Stomach (tissue), 4 donors: ENCODE results near the gene BIN1.

Experiments used
- POLR2A ChIP-seq, 4 donors: fragments of 450-650 bp; IDR thresholded peaks; one replicate each; pipeline ENCODE4 v1.6.1; 2016; ENCODE audit warnings: antibody characterized with exemption in 4 of 4, control low read depth in 2 of 4, mild to moderate bottlenecking in 1 of 4, moderate library complexity in 1 of 4
- POLR2AphosphoS5 ChIP-seq, 3 donors: sonication (generic); formaldehyde crosslinking; IDR thresholded peaks; one replicate each; pipeline ENCODE4 v1.6.1; 2016; ENCODE audit warnings: antibody characterized with exemption in 3 of 3
- TF ChIP-seq, protein P1 (sequence below), 7 experiments: fragments of 450-650 bp in 4 of 7; fragments of 200-600 bp in 3 of 7; sonication (generic) in 3 of 7; IDR thresholded peaks; one replicate each; pipeline ENCODE4 v1.5.1; 2016 to 2019; ENCODE audit warnings: antibody characterized with exemption in 7 of 7, control low read depth in 2 of 7, mild to moderate bottlenecking in 1 of 7

DNA sequence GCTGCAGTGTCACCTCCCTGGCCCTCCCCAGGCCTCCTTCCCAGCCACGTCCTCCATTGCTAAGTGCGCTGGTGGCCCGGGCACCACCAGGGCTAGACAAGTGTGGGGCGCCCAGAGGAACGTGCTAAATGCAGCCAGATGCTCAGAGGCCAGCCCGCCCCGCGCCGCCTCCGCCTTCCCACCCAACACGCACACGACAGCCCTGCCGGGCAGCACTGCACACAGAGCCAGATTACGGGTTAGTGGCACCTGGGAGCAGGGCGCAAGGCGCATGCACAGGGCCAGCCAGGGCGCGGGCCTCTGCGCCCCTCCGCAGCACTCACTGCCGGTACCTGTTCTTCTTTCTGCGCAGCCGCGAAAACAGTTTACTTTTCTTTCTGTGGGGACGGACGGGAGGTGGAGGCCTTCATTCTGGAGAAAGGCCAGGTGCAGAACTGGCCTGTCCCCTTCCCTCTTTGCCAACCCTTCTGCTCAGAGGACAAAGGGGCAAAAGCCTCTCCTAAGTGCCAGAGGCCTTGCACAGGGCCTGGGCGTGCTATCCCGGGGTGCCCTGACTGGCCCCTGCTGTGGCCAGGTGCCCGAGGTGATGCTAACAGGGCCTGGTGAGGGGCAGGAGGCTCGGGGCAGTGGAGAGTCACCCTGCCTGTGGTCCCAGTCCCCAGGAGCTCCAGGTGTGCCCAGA, 46.5 kb downstream of the BIN1 start:
- TF ChIP-seq, protein P1, sequence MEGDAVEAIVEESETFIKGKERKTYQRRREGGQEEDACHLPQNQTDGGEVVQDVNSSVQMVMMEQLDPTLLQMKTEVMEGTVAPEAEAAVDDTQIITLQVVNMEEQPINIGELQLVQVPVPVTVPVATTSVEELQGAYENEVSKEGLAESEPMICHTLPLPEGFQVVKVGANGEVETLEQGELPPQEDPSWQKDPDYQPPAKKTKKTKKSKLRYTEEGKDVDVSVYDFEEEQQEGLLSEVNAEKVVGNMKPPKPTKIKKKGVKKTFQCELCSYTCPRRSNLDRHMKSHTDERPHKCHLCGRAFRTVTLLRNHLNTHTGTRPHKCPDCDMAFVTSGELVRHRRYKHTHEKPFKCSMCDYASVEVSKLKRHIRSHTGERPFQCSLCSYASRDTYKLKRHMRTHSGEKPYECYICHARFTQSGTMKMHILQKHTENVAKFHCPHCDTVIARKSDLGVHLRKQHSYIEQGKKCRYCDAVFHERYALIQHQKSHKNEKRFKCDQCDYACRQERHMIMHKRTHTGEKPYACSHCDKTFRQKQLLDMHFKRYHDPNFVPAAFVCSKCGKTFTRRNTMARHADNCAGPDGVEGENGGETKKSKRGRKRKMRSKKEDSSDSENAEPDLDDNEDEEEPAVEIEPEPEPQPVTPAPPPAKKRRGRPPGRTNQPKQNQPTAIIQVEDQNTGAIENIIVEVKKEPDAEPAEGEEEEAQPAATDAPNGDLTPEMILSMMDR (IDR thresholded peaks at IDR 0.05) = no peak
- TF ChIP-seq POLR2A (IDR thresholded peaks at IDR 0.05) (no peak), POLR2AphosphoS5 (IDR thresholded peaks at IDR 0.05) (no peak)
